H1 (cell line): Measurements from ENCODE around the gene MAP3K14.

Experiments used
- CTCF ChIP-seq, 3 experiments: IDR thresholded peaks; 1 replicate in 2 of 3; 2 replicates in 1 of 3; pipeline versions ENCODE4 v1.5.1 to v1.6.1; 2011; ENCODE audit warnings: low read length in 3 of 3, mild to moderate bottlenecking in 3 of 3, inconsistent platforms in 2 of 3, low read depth in 1 of 3, moderate library complexity in 1 of 3; ENCODE audit not compliant: insufficient read depth in 1 of 3; ENCODE audit errors: control extremely low read depth in 1 of 3
- EP300 ChIP-seq, 2 experiments: IDR thresholded peaks; 1 replicate in 1 of 2; 2 replicates in 1 of 2; pipeline ENCODE4 v1.6.1; 2011 to 2012; ENCODE audit warnings: low read depth in 2 of 2, low read length in 2 of 2, mild to moderate bottlenecking in 2 of 2, borderline replicate concordance in 1 of 2, inconsistent platforms in 1 of 2, moderate library complexity in 1 of 2
- EZH2 ChIP-seq: fragments of 200-600 bp; sonication (generic); IDR thresholded peaks from 2 replicates; pipeline ENCODE4 v1.7.1; 2012; ENCODE audit warnings: low read depth, mild to moderate bottlenecking, moderate library complexity, low read length, inconsistent platforms; ENCODE audit not compliant: severe bottlenecking
- POLR2A ChIP-seq, 2 experiments: IDR thresholded peaks; 1 replicate in 1 of 2; 2 replicates in 1 of 2; pipeline ENCODE4 v1.6.1; 2011; ENCODE audit warnings: low read depth in 2 of 2, low read length in 2 of 2, mild to moderate bottlenecking in 2 of 2; ENCODE audit errors: control extremely low read depth in 1 of 2
- SIX5 ChIP-seq: IDR thresholded peaks from 2 replicates; pipeline ENCODE4 v1.6.1; 2011; ENCODE audit warnings: mild to moderate bottlenecking, low read depth, low read length
- SP4 ChIP-seq: IDR thresholded peaks from 2 replicates; pipeline ENCODE4 v1.6.1; 2012; ENCODE audit warnings: low read length, inconsistent platforms
- SUZ12 ChIP-seq: fragments of 200-600 bp; sonication (generic); IDR thresholded peaks from 2 replicates; pipeline ENCODE4 v1.6.1; 2012; ENCODE audit warnings: mild to moderate bottlenecking, inconsistent platforms, low read length, moderate library complexity, mixed read lengths
- USF2 ChIP-seq: IDR thresholded peaks from 2 replicates; pipeline ENCODE4 v1.6.1; 2011; ENCODE audit warnings: low read length, improper control_type of control experiment
- YY1 ChIP-seq: IDR thresholded peaks from 2 replicates; pipeline ENCODE4 v1.6.1; 2011; ENCODE audit warnings: low read depth, mild to moderate bottlenecking, low read length

- TF ChIP-seq EZH2 (no peak), POLR2A (IDR thresholded peaks at IDR 0.05; ENCODE audit: control extremely low read depth in 1 of 2, low read depth in 2 of 2, low read length in 2 of 2) (no peak), SP4 (no peak), YY1 (no peak), USF2 (no peak), CTCF (IDR thresholded peaks at IDR 0.05; ENCODE audit: control extremely low read depth in 1 of 3, insufficient read depth in 1 of 3, low read depth in 1 of 3, low read length in 3 of 3) (no peak), EP300 (IDR thresholded peaks at IDR 0.05; ENCODE audit: borderline replicate concordance in 1 of 2, low read depth in 2 of 2, low read length in 2 of 2) (no peak), SUZ12 (no peak), SIX5 (no peak)
Measured at GRCh38 chr17:45255358-45255757, 61.5 kb downstream of the MAP3K14 start.
